HG03064 (cell line): ENCODE results near the gene CD47.

Experiments used
- ATAC-seq: cut with Tn5 transposase; IDR thresholded peaks from one replicate; pipeline ENCODE4 v1.9.1; 2021; ENCODE audit warnings: low read depth; ENCODE audit not compliant: unreplicated experiment

The CD47 gene

GRCh38 chr3:108055931-108056330 lies 34.9 kb downstream of the CD47 start:
- no peak for ATAC-seq

- ATAC-seq = no peak
Observed at GRCh38 chr3:108054935-108055334, 35.9 kb downstream of the CD47 start.

GRCh38 chr3:108053483-108053882 lies 37.3 kb downstream of the CD47 start:
- no peak for ATAC-seq

GRCh38 chr3:108053067-108053466 lies 37.8 kb downstream of the CD47 start:
- no peak for ATAC-seq

GRCh38 chr3:108051005-108051404 lies 39.8 kb downstream of the CD47 start:
- no peak for ATAC-seq

- ATAC-seq = no peak
Observed at GRCh38 chr3:108047987-108048386, 42.8 kb downstream of the CD47 start.

- ATAC-seq = no peak
Observed at GRCh38 chr3:108046247-108046646, 44.6 kb downstream of the CD47 start.

- no peak for ATAC-seq
Observed at GRCh38 chr3:108044699-108045098, 46.1 kb downstream of the CD47 start.

- no peak for ATAC-seq
Observed at GRCh38 chr3:108042300-108042699, 48.5 kb downstream of the CD47 start.

GRCh38 chr3:108041253-108041652 lies 49.6 kb downstream of the CD47 start:
- no peak for ATAC-seq

- ATAC-seq = no peak
Observed at GRCh38 chr3:108037770-108038169, 53.1 kb downstream of the CD47 start.

GRCh38 chr3:108036984-108037741 lies 53.7 kb downstream of the CD47 start:
- peak; percentile 73 for ATAC-seq

- no peak for ATAC-seq
Observed at GRCh38 chr3:108036401-108036800, 54.4 kb downstream of the CD47 start.

GRCh38 chr3:108035751-108036150 lies 55.1 kb downstream of the CD47 start:
- no peak for ATAC-seq

GRCh38 chr3:108031895-108032294 lies 58.9 kb downstream of the CD47 start:
- ATAC-seq = no peak

- no peak for ATAC-seq
Observed at GRCh38 chr3:108030960-108031359, 59.9 kb downstream of the CD47 start.

GRCh38 chr3:108029466-108029865 lies 61.4 kb downstream of the CD47 start:
- ATAC-seq = no peak

- no peak for ATAC-seq
Observed at GRCh38 chr3:108028896-108029295, 61.9 kb downstream of the CD47 start.

- no peak for ATAC-seq
Observed at GRCh38 chr3:108025177-108025576, 65.7 kb downstream of the CD47 start.

GRCh38 chr3:108024146-108024850 lies 66.5 kb downstream of the CD47 start:
- no peak for ATAC-seq

GRCh38 chr3:108022256-108023150 lies 68.3 kb downstream of the CD47 start:
- no peak for ATAC-seq
